K562 (cell line): Measurements from ENCODE around the gene ZRANB1. TPM values are rescaled to one million over a fixed set of nuclear protein-coding genes. Genes with fewer than 3 reads are reported as not detected.
"Not testable (repeated sequence)": the region's sequence is repeated elsewhere in the genome, so short reads cannot be mapped to it uniquely, and the experiment has no call there.

Source experiments
- ATAC-seq: fragments of 200-7000 bp; cut with Tn5 transposase; 3 replicates; pipeline ENCODE4 v1.9.1; 2020; ENCODE audit warnings: moderate library complexity
- BruUV-seq: library from RNA; stranded (reverse); fragments of 400-500 nt; replicated peaks from 2 replicates; lab custom pipeline; 2021; lab: Mats Ljungman, UMichigan
- CTCF ChIA-PET: fragments of 300-600 bp; formaldehyde crosslinking; extraction: SDS; loops from one replicate; lab custom pipeline; 2021; ENCODE audit warnings: low intra/inter-chr PET ratio; lab: Yijun Ruan, JAX
- POLR2A ChIA-PET: fragments of 300-600, 350-650 bp; sonication (Branson Sonifier 250); formaldehyde crosslinking; extraction: SDS; loops from one replicate; lab custom pipeline; 2021; ENCODE audit warnings: antibody characterized with exemption, inconsistent platforms; lab: Yijun Ruan, JAX
- DNase-seq, 4 experiments: peaks; one replicate each; pipeline versions ENCODE4 v3.0.0 to v3.0.0-alpha.2; 2011 to 2018; ENCODE audit warnings: low spot score in 3 of 4, mixed read lengths in 3 of 4; ENCODE audit errors: extremely low read depth in 1 of 4
- FAIRE-seq: peaks from 2 replicates; lab custom pipeline; 2011; peaks lifted over from hg19 to GRCh38; lab: Jason Lieb, UNC
- H2AFZ ChIP-seq: 2 replicates; pipeline ENCODE4 v1.6.0; 2011; ENCODE audit warnings: low read depth, low read length, control low read depth, inconsistent platforms
- H3K27ac ChIP-seq: fragments of 200-600 bp; 3 replicates; pipeline ENCODE4 v1.8.0; 2011; ENCODE audit warnings: low read depth, mild to moderate bottlenecking, control low read depth, inconsistent platforms, low read length, moderate library complexity, mixed read lengths; ENCODE audit errors: extremely low read depth
- H3K27me3 ChIP-seq, 2 experiments: fragments of 300-600 bp in 1 of 2; 2 replicates in 1 of 2; 3 replicates in 1 of 2; pipeline versions ENCODE4 v1.6.0 to v1.8.0; 2011; ENCODE audit warnings: inconsistent platforms in 2 of 2, low read length in 2 of 2, mild to moderate bottlenecking in 1 of 2, mixed read lengths in 1 of 2, moderate library complexity in 1 of 2; ENCODE audit not compliant: control insufficient read depth in 2 of 2, insufficient read depth in 2 of 2
- H3K36me3 ChIP-seq: fragments of 300-600 bp; 3 replicates; pipeline ENCODE4 v1.8.0; 2011; ENCODE audit warnings: mild to moderate bottlenecking, low read length, inconsistent platforms; ENCODE audit not compliant: control insufficient read depth, insufficient read depth
- H3K4me1 ChIP-seq, 2 experiments: fragments of 200-600 bp in 1 of 2; replicated peaks in 1 of 2; 2 replicates in 1 of 2; 3 replicates in 1 of 2; pipeline versions ENCODE4 v1.5.1 to v1.8.0; 2011; ENCODE audit warnings: inconsistent platforms in 2 of 2, low read length in 2 of 2, mild to moderate bottlenecking in 1 of 2, mixed read lengths in 1 of 2, moderate library complexity in 1 of 2; ENCODE audit not compliant: control insufficient read depth in 2 of 2, insufficient read depth in 2 of 2
- H3K4me2 ChIP-seq: 2 replicates; pipeline ENCODE4 v1.6.1; 2011; ENCODE audit warnings: low read length, control low read depth, inconsistent platforms, mixed read lengths; ENCODE audit not compliant: insufficient read depth
- H3K4me3 ChIP-seq: fragments of 200-600 bp; sonication (generic), shearing (Covaris generic); 2 replicates; pipeline ENCODE4 v1.5.1; 2016; ENCODE audit warnings: control low read depth, inconsistent platforms
- H3K79me2 ChIP-seq: fragments of 200-600 bp; 3 replicates; pipeline ENCODE4 v1.8.0; 2011; ENCODE audit warnings: low read length, inconsistent platforms; ENCODE audit not compliant: control insufficient read depth, insufficient read depth
- H3K9ac ChIP-seq, 2 experiments: 2 replicates each; pipeline versions ENCODE4 v1.6.0 to v1.6.1; 2011; ENCODE audit warnings: low read depth in 2 of 2, low read length in 2 of 2, control low read depth in 1 of 2, inconsistent platforms in 1 of 2, mild to moderate bottlenecking in 1 of 2, mixed read lengths in 1 of 2; ENCODE audit not compliant: insufficient read depth in 1 of 2
- H3K9me1 ChIP-seq: one replicate; pipeline ENCODE4 v1.6.0; 2011; ENCODE audit warnings: inconsistent platforms, mild to moderate bottlenecking, low read length, moderate library complexity; ENCODE audit not compliant: control insufficient read depth, insufficient read depth
- H3K9me3 ChIP-seq: replicated peaks from 2 replicates; pipeline ENCODE4 v1.5.1; 2011; ENCODE audit warnings: low read depth, low read length, inconsistent platforms; ENCODE audit not compliant: control insufficient read depth, insufficient read depth
- H4K20me1 ChIP-seq: replicated peaks from 2 replicates; pipeline ENCODE4 v1.6.1; 2011; ENCODE audit warnings: low read length, inconsistent platforms, mixed read lengths; ENCODE audit not compliant: control insufficient read depth, insufficient read depth
- CTBP1 ChIP-seq: fragments of 450-650 bp; IDR thresholded peaks from 2 replicates; pipeline ENCODE4 v1.6.1; 2016; ENCODE audit warnings: borderline replicate concordance
- GATA2 ChIP-seq: sonication (generic); formaldehyde crosslinking; IDR thresholded peaks from 2 replicates; pipeline ENCODE4 v1.4.0; 2020; ENCODE audit warnings: mild to moderate bottlenecking, missing genetic modification reagents
- MTA1 ChIP-seq: fragments of 450-650 bp; IDR thresholded peaks from 2 replicates; pipeline ENCODE4 v1.6.1; 2017; ENCODE audit warnings: borderline replicate concordance
- POLR2B ChIP-seq: fragments of 450-650 bp; IDR thresholded peaks from 2 replicates; pipeline ENCODE4 v1.6.1; 2018; ENCODE audit warnings: low read depth; ENCODE audit not compliant: partially characterized antibody
- TRIM24 ChIP-seq, 2 experiments: fragments of 450-650 bp; IDR thresholded peaks; 2 replicates each; pipeline ENCODE4 v1.6.1; 2016
- WGBS: fragments of 100-300 bp; shearing (Covaris generic); methylation state at CpG from one replicate; pipeline ENCODE4 v1.1.6; 2016; ENCODE audit warnings: low coverage, mixed read lengths; ENCODE audit not compliant: insufficient coverage; ENCODE audit errors: missing lambda C conversion rate; 5-methylcytosine and 5-hydroxymethylcytosine counted together
- in situ Hi-C: fragments of 300-500 bp; cut with MboI; formaldehyde crosslinking; loops from 4 replicates; pipeline ENCODE4 v1.15.0; 2018; ENCODE audit warnings: inconsistent platforms, mixed read lengths
- intact Hi-C: fragments of 100-400 bp; cut with micrococcal nuclease; formaldehyde crosslinking; loops from 2 replicates; pipeline ENCODE4 v1.14.2; 2022
- polyA plus RNA-seq, 8 experiments: library from polyadenylated mRNA; depleted of rRNA in 4 of 8; stranded (reverse) in 5 of 8; unstranded in 3 of 8; fragments of >200 nt; fragmentation: Nextera tagmentation in 2 of 8; fragmentation: Illumina TruSeq in 1 of 8; extraction: Ambion mirVana in 2 of 8; extraction: Trizol in 1 of 8; gene quantifications; 2 replicates each; pipeline versions ENCODE4 v1.2.1 to v1.2.3, GENCODE V29; 2011 to 2014; ENCODE audit warnings: inconsistent platforms in 1 of 8, missing spikeins in 1 of 8
- total RNA-seq, 7 experiments: library from RNA; depleted of rRNA in 6 of 7; stranded (reverse); fragments of >200 nt in 6 of 7; fragmentation: Illumina TruSeq in 2 of 7; extraction: Trizol in 2 of 7; gene quantifications; 2 replicates each; pipeline versions ENCODE4 v1.2.1 to v1.2.3, GENCODE V29; 2011 to 2021; ENCODE audit warnings: low replicate concordance in 1 of 7
- TF ChIP-seq, protein P1 (sequence below), 2 experiments: fragments of 200-800 bp in 1 of 2; sonication (Bioruptor generic) in 1 of 2; sonication (generic) in 1 of 2; formaldehyde crosslinking in 1 of 2; IDR thresholded peaks in 1 of 2; conservative IDR thresholded peaks in 1 of 2; 2 replicates each; pipeline versions ENCODE4 v1.5.0 to v1.6.1; 2016 to 2020; ENCODE audit warnings: missing compliant biosample characterization in 1 of 2, missing genetic modification characterization in 1 of 2, missing genetic modification reagents in 1 of 2
- TF ChIP-seq, protein P2 (sequence below): sonication (generic); formaldehyde crosslinking; IDR thresholded peaks from 2 replicates; pipeline ENCODE4 v1.5.0; 2020; ENCODE audit warnings: missing genetic modification reagents
- TF ChIP-seq, protein P3 (sequence below): fragments of 450-650 bp; IDR thresholded peaks from 2 replicates; pipeline ENCODE4 v1.7.1; 2018; ENCODE audit warnings: mild to moderate bottlenecking, low read depth; ENCODE audit not compliant: partially characterized antibody

ZRANB1 gene
- total and polyA plus RNA-seq, 9 of the 15 experiments (the other 6 are each of a cell fraction or from before 2014, with no cell fraction given), result 0.07 to 1.1 (median 0.64) TPM

DNA sequence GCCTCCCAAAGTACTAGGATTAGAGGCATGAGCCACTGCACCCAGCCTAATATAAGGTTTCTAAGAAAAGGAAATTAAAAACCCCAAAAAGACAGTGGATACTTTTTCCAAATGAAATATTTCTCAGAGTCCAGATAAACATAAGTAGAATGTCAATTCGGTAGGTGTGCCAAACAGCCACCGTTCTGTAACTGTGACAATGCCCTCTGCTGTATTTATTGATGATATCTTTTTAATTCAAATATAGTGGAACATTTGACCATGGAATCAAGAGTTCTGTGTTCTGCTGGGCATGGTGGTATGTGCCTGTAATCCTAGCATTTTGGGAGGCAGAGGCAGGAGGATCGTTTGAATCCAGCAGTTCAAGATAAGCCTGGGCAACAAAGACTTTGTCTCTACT lies 28.8 kb upstream of the ZRANB1 start (continued):
- TF ChIP-seq, protein P1, sequence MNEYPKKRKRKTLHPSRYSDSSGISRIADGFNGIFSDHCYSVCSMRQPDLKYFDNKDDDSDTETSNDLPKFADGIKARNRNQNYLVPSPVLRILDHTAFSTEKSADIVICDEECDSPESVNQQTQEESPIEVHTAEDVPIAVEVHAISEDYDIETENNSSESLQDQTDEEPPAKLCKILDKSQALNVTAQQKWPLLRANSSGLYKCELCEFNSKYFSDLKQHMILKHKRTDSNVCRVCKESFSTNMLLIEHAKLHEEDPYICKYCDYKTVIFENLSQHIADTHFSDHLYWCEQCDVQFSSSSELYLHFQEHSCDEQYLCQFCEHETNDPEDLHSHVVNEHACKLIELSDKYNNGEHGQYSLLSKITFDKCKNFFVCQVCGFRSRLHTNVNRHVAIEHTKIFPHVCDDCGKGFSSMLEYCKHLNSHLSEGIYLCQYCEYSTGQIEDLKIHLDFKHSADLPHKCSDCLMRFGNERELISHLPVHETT (CRISPR knock-in tag; conservative IDR thresholded peaks at IDR 0.05 in 1 of 2, IDR thresholded peaks at IDR 0.05 in 1 of 2), result no peak
- TF ChIP-seq POLR2B, result no peak
- TF ChIP-seq TRIM24 (IDR thresholded peaks at IDR 0.05), result no peak
- no peak for TF ChIP-seq GATA2 (CRISPR knock-in tag)
- TF ChIP-seq CTBP1, result no peak
- TF ChIP-seq MTA1, result no peak
- TF ChIP-seq, protein P2, sequence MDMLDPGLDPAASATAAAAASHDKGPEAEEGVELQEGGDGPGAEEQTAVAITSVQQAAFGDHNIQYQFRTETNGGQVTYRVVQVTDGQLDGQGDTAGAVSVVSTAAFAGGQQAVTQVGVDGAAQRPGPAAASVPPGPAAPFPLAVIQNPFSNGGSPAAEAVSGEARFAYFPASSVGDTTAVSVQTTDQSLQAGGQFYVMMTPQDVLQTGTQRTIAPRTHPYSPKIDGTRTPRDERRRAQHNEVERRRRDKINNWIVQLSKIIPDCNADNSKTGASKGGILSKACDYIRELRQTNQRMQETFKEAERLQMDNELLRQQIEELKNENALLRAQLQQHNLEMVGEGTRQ, result no peak
- TF ChIP-seq, protein P3, sequence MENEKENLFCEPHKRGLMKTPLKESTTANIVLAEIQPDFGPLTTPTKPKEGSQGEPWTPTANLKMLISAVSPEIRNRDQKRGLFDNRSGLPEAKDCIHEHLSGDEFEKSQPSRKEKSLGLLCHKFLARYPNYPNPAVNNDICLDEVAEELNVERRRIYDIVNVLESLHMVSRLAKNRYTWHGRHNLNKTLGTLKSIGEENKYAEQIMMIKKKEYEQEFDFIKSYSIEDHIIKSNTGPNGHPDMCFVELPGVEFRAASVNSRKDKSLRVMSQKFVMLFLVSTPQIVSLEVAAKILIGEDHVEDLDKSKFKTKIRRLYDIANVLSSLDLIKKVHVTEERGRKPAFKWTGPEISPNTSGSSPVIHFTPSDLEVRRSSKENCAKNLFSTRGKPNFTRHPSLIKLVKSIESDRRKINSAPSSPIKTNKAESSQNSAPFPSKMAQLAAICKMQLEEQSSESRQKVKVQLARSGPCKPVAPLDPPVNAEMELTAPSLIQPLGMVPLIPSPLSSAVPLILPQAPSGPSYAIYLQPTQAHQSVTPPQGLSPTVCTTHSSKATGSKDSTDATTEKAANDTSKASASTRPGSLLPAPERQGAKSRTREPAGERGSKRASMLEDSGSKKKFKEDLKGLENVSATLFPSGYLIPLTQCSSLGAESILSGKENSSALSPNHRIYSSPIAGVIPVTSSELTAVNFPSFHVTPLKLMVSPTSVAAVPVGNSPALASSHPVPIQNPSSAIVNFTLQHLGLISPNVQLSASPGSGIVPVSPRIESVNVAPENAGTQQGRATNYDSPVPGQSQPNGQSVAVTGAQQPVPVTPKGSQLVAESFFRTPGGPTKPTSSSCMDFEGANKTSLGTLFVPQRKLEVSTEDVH, result no peak

DNA sequence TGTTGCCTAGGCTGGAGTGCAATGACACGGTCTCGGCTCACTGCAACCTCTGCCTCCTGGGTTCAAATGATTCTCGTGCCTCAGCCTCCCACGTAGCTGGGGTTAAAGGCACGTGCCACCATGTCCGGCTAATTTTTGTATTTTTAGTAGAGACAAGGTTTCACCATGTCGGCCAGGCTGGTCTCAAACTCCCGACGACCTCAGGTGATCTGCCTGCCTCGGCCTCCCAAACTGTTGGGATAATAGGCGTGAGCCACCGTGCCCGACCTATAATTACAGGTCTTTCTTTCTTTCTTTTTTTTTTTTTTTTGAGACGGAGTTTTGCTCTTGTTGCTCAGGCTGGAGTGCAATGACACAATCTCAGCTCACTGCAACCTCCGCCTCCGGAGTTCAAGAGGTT lies 27.5 kb upstream of the ZRANB1 start:
- DNase-seq, H3K27me3 ChIP-seq, H2AFZ ChIP-seq, H3K9ac ChIP-seq, BruUV-seq, CTCF ChIA-PET, ATAC-seq, H3K9me1 ChIP-seq, FAIRE-seq, H3K4me3 ChIP-seq, H3K36me3 ChIP-seq, H3K9me3 ChIP-seq, H4K20me1 ChIP-seq, H3K4me2 ChIP-seq, intact Hi-C loops, H3K27ac ChIP-seq: not testable (repeated sequence)
- POLR2A ChIA-PET, result interaction anchor here (0.7 kb wide), 1 partner anchor 650 kb away, joined by 3 read pairs; no protein-coding TSS in a partner anchor
- Histone ChIP-seq H3K4me1 (peaks cover 14 to 37% of the 10 kb centered on the region in 2 experiments), H3K79me2 (peaks cover 36% of the 10 kb centered on the region)
- in situ Hi-C loops, result loop anchor here (10.0 kb wide), 1 partner anchor 130 kb away; no protein-coding TSS in a partner anchor
- 92% methylated on average over 6 of the region's 16 CpGs for WGBS
